HEK293 (cell line): ENCODE data around the gene TNFRSF6B.
A peak's percentile ranks its signal among the peaks of the same experiment; 100 is the strongest.

Experiments
- GLI2 ChIP-seq: fragments of 450-650 bp; formaldehyde crosslinking; IDR thresholded peaks from 2 replicates; pipeline ENCODE4; 2017; ENCODE audit warnings: missing biosample characterization, missing genetic modification characterization, low read depth, borderline replicate concordance
- MEIS1 ChIP-seq: sonication (generic); formaldehyde crosslinking; IDR thresholded peaks from 2 replicates; pipeline ENCODE4 v1.8.1; 2022; ENCODE audit warnings: missing genetic modification reagents, mild to moderate bottlenecking, borderline replicate concordance
- SALL2 ChIP-seq: fragments of 450-650 bp; formaldehyde crosslinking; IDR thresholded peaks from 2 replicates; pipeline ENCODE4 v1.5.0; 2017; ENCODE audit warnings: missing biosample characterization, mild to moderate bottlenecking, missing genetic modification characterization, borderline replicate concordance
- SP3 ChIP-seq: fragments of 450-650 bp; formaldehyde crosslinking; IDR thresholded peaks from 2 replicates; pipeline ENCODE4 v1.5.1; 2016; ENCODE audit warnings: missing biosample characterization, missing genetic modification characterization
- ZBTB21 ChIP-seq: fragments of 450-650 bp; formaldehyde crosslinking; IDR thresholded peaks from 2 replicates; pipeline ENCODE4 v1.5.1; 2017; ENCODE audit warnings: missing biosample characterization, missing genetic modification characterization
- ZEB2 ChIP-seq: fragments of 450-650 bp; formaldehyde crosslinking; IDR thresholded peaks from 2 replicates; pipeline ENCODE4 v1.5.1; 2016; ENCODE audit warnings: missing biosample characterization, missing genetic modification characterization
- ZFHX2 ChIP-seq: fragments of 450-650 bp; formaldehyde crosslinking; conservative IDR thresholded peaks from 2 replicates; pipeline ENCODE4 v1.5.1; 2016; ENCODE audit warnings: missing biosample characterization, missing genetic modification characterization
- ZFP3 ChIP-seq: fragments of 450-650 bp; formaldehyde crosslinking; IDR thresholded peaks from 2 replicates; pipeline ENCODE4 v1.5.1; 2016; ENCODE audit warnings: low read depth, missing biosample characterization, missing genetic modification characterization
- ZNF112 ChIP-seq: fragments of 450-650 bp; formaldehyde crosslinking; IDR thresholded peaks from 2 replicates; pipeline ENCODE4 v1.5.0; 2017; ENCODE audit warnings: missing biosample characterization, missing genetic modification characterization
- ZNF174 ChIP-seq: fragments of 450-650 bp; formaldehyde crosslinking; IDR thresholded peaks from 2 replicates; pipeline ENCODE4 v1.5.0; 2017; ENCODE audit warnings: missing biosample characterization, mild to moderate bottlenecking, missing genetic modification characterization
- ZNF19 ChIP-seq: fragments of 450-650 bp; formaldehyde crosslinking; IDR thresholded peaks from 2 replicates; pipeline ENCODE4; 2016; ENCODE audit warnings: missing biosample characterization, missing genetic modification characterization, low read depth
- ZNF239 ChIP-seq: fragments of 450-650 bp; formaldehyde crosslinking; IDR thresholded peaks from 2 replicates; pipeline ENCODE4 v1.5.1; 2016; ENCODE audit warnings: missing biosample characterization, missing genetic modification characterization
- ZNF404 ChIP-seq: fragments of 450-650 bp; formaldehyde crosslinking; IDR thresholded peaks from 2 replicates; pipeline ENCODE4 v1.5.1; 2017; ENCODE audit warnings: missing biosample characterization, missing genetic modification characterization
- ZNF510 ChIP-seq: fragments of 450-650 bp; formaldehyde crosslinking; IDR thresholded peaks from 2 replicates; pipeline ENCODE4 v1.5.1; 2018; ENCODE audit warnings: mild to moderate bottlenecking, missing genetic modification characterization, missing biosample characterization; ENCODE audit not compliant: insufficient replicate concordance
- ZNF521 ChIP-seq: fragments of 450-650 bp; formaldehyde crosslinking; IDR thresholded peaks from 2 replicates; pipeline ENCODE4 v1.5.1; 2017; ENCODE audit warnings: missing biosample characterization, mild to moderate bottlenecking, missing genetic modification characterization
- ZNF529 ChIP-seq: fragments of 450-650 bp; formaldehyde crosslinking; IDR thresholded peaks from 2 replicates; pipeline ENCODE4 v1.5.1; 2017; ENCODE audit warnings: missing genetic modification characterization, missing biosample characterization; ENCODE audit not compliant: insufficient replicate concordance
- ZNF530 ChIP-seq: fragments of 450-650 bp; formaldehyde crosslinking; IDR thresholded peaks from 2 replicates; pipeline ENCODE4 v1.5.1; 2016; ENCODE audit warnings: low read depth, missing biosample characterization, missing genetic modification characterization
- ZNF544 ChIP-seq: fragments of 450-650 bp; formaldehyde crosslinking; IDR thresholded peaks from 2 replicates; pipeline ENCODE4 v1.5.0; 2017; ENCODE audit warnings: missing biosample characterization, missing genetic modification characterization
- ZNF596 ChIP-seq: fragments of 450-650 bp; IDR thresholded peaks from 2 replicates; pipeline ENCODE4 v1.5.0; 2018; ENCODE audit warnings: missing biosample characterization, mild to moderate bottlenecking, missing genetic modification characterization, moderate library complexity
- ZNF623 ChIP-seq: fragments of 450-650 bp; formaldehyde crosslinking; IDR thresholded peaks from 2 replicates; pipeline ENCODE4 v1.5.1; 2016; ENCODE audit warnings: missing biosample characterization, missing genetic modification characterization
- ZNF624 ChIP-seq: fragments of 450-650 bp; formaldehyde crosslinking; IDR thresholded peaks from 2 replicates; pipeline ENCODE4 v1.5.1; 2017; ENCODE audit warnings: missing biosample characterization, missing genetic modification characterization
- ZNF654 ChIP-seq: fragments of 450-650 bp; formaldehyde crosslinking; IDR thresholded peaks from 2 replicates; pipeline ENCODE4 v1.5.1; 2016; ENCODE audit warnings: low read depth, missing biosample characterization, missing genetic modification characterization
- ZNF658 ChIP-seq: fragments of 450-650 bp; formaldehyde crosslinking; IDR thresholded peaks from 2 replicates; pipeline ENCODE4; 2016; ENCODE audit warnings: missing biosample characterization, missing genetic modification characterization
- ZNF777 ChIP-seq: fragments of 450-650 bp; formaldehyde crosslinking; IDR thresholded peaks from 2 replicates; pipeline ENCODE4 v1.5.1; 2017; ENCODE audit warnings: missing biosample characterization, missing genetic modification characterization, borderline replicate concordance
- ZNF791 ChIP-seq: fragments of 450-650 bp; formaldehyde crosslinking; IDR thresholded peaks from 2 replicates; pipeline ENCODE4 v1.5.1; 2016; ENCODE audit warnings: missing biosample characterization, missing genetic modification characterization
- ZSCAN16 ChIP-seq: fragments of 450-650 bp; formaldehyde crosslinking; IDR thresholded peaks from 2 replicates; pipeline ENCODE4 v1.5.1; 2016; ENCODE audit warnings: missing biosample characterization, missing genetic modification characterization
- TF ChIP-seq, protein P1 (sequence below): fragments of 450-650 bp; formaldehyde crosslinking; IDR thresholded peaks from 2 replicates; pipeline ENCODE4 v1.5.1; 2016; ENCODE audit warnings: missing biosample characterization, missing genetic modification characterization
- TF ChIP-seq, protein P2 (sequence below): fragments of 450-650 bp; formaldehyde crosslinking; conservative IDR thresholded peaks from 2 replicates; pipeline ENCODE4 v1.5.1; 2016; ENCODE audit warnings: low read depth, missing biosample characterization, missing genetic modification characterization
- TF ChIP-seq, protein P3 (sequence below): fragments of 450-650 bp; formaldehyde crosslinking; IDR thresholded peaks from 2 replicates; pipeline ENCODE4 v1.5.1; 2016; ENCODE audit warnings: missing biosample characterization, missing genetic modification characterization
- TF ChIP-seq, protein P4 (sequence below): fragments of 450-650 bp; formaldehyde crosslinking; IDR thresholded peaks from 2 replicates; pipeline ENCODE4 v1.5.1; 2017; ENCODE audit warnings: missing biosample characterization, missing genetic modification characterization
- TF ChIP-seq, protein P5 (sequence below): fragments of 450-650 bp; formaldehyde crosslinking; IDR thresholded peaks from 2 replicates; pipeline ENCODE4 v1.5.1; 2016; ENCODE audit warnings: missing biosample characterization, missing genetic modification characterization

The TNFRSF6B gene

DNA sequence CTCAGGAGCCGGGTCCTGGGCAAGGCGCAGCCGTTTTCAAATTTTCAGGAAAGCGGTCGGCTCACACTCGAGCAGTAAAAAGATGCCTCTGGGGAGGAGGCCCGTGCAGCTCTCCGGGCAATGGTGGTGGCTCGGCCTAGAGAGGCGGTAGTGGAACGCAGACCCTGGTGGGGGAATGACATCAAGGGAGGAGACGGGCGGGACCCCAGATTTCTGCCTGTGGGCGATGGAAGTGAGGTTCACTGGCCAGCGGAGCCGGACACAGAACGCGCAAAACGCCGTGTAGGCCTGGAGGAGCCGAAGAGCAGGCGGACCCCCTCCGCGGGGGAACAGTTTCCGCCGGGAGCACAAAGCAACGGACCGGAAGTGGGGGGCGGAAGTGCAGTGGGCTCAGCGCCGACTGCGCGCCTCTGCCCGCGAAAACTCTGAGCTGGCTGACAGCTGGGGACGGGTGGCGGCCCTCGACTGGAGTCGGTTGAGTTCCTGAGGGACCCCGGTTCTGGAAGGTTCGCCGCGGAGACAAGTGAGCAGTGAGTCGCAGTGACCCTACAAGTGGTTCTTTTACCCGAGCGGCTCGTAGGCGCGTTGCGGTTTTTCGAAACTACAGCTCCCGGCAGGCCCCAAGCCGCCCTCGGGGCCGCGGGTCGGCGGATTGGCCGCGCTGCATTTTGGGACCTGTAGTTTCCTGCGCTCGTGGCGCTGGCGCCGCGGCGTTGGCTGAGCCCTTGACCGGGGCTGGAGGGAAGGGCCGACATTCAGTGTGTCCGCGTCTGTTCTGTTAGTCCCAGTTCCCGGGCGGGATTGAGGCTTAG lies 38.3 kb upstream of the TNFRSF6B start, which contains the start of gene RTEL1 (continued):
- TF ChIP-seq ZNF19 (no peak), ZFHX2 (peak; percentile 67), ZEB2 (tag by site-specific recombination) (no peak), ZNF112 (tag by site-specific recombination) (no peak), ZBTB21 (tag by site-specific recombination) (peak; percentile 73), ZFP3 (no peak), MEIS1 (CRISPR knock-in tag) (no peak), ZNF521 (tag by site-specific recombination) (no peak), ZNF530 (tag by site-specific recombination) (no peak), ZNF624 (tag by site-specific recombination) (no peak), ZNF239 (tag by site-specific recombination) (peak; percentile 79; the same call in 1 of the 2 replicates), ZNF654 (tag by site-specific recombination) (no peak), ZNF658 (tag by site-specific recombination) (no peak), ZNF404 (tag by site-specific recombination) (no peak), ZNF791 (tag by site-specific recombination) (no peak), SP3 (peak; percentile 77), ZNF529 (tag by site-specific recombination) (no peak), GLI2 (no peak), ZNF510 (tag by site-specific recombination) (no peak), ZNF174 (tag by site-specific recombination) (no peak), SALL2 (tag by site-specific recombination) (no peak), ZNF623 (tag by site-specific recombination) (peak; percentile 52), ZNF544 (tag by site-specific recombination) (no peak), ZNF596 (tag by site-specific recombination) (0 out of 2 replicates have a peak, but pooled peaks have one; percentile 22), ZSCAN16 (tag by site-specific recombination) (peak; percentile 67; the same call in 1 of the 2 replicates), ZNF777 (tag by site-specific recombination) (peak; percentile 89)
- TF ChIP-seq, protein P1, sequence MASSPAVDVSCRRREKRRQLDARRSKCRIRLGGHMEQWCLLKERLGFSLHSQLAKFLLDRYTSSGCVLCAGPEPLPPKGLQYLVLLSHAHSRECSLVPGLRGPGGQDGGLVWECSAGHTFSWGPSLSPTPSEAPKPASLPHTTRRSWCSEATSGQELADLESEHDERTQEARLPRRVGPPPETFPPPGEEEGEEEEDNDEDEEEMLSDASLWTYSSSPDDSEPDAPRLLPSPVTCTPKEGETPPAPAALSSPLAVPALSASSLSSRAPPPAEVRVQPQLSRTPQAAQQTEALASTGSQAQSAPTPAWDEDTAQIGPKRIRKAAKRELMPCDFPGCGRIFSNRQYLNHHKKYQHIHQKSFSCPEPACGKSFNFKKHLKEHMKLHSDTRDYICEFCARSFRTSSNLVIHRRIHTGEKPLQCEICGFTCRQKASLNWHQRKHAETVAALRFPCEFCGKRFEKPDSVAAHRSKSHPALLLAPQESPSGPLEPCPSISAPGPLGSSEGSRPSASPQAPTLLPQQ (tag by site-specific recombination), result peak; percentile 87
- TF ChIP-seq, protein P2, sequence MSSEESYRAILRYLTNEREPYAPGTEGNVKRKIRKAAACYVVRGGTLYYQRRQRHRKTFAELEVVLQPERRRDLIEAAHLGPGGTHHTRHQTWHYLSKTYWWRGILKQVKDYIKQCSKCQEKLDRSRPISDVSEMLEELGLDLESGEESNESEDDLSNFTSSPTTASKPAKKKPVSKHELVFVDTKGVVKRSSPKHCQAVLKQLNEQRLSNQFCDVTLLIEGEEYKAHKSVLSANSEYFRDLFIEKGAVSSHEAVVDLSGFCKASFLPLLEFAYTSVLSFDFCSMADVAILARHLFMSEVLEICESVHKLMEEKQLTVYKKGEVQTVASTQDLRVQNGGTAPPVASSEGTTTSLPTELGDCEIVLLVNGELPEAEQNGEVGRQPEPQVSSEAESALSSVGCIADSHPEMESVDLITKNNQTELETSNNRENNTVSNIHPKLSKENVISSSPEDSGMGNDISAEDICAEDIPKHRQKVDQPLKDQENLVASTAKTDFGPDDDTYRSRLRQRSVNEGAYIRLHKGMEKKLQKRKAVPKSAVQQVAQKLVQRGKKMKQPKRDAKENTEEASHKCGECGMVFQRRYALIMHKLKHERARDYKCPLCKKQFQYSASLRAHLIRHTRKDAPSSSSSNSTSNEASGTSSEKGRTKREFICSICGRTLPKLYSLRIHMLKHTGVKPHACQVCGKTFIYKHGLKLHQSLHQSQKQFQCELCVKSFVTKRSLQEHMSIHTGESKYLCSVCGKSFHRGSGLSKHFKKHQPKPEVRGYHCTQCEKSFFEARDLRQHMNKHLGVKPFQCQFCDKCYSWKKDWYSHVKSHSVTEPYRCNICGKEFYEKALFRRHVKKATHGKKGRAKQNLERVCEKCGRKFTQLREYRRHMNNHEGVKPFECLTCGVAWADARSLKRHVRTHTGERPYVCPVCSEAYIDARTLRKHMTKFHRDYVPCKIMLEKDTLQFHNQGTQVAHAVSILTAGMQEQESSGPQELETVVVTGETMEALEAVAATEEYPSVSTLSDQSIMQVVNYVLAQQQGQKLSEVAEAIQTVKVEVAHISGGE (tag by site-specific recombination), result peak; percentile 100
- TF ChIP-seq, protein P3, sequence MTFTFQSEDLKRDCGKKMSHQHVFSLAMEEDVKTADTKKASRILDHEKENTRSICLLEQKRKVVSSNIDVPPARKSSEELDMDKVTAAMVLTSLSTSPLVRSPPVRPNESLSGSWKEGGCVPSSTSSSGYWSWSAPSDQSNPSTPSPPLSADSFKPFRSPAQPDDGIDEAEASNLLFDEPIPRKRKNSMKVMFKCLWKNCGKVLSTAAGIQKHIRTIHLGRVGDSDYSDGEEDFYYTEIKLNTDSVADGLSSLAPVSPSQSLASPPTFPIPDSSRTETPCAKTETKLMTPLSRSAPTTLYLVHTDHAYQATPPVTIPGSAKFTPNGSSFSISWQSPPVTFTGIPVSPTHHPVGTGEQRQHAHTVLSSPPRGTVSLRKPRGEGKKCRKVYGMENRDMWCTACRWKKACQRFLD (tag by site-specific recombination), result peak; percentile 75; the same call in 1 of the 2 replicates
- TF ChIP-seq, protein P4, sequence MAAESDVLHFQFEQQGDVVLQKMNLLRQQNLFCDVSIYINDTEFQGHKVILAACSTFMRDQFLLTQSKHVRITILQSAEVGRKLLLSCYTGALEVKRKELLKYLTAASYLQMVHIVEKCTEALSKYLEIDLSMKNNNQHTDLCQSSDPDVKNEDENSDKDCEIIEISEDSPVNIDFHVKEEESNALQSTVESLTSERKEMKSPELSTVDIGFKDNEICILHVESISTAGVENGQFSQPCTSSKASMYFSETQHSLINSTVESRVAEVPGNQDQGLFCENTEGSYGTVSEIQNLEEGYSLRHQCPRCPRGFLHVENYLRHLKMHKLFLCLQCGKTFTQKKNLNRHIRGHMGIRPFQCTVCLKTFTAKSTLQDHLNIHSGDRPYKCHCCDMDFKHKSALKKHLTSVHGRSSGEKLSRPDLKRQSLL (tag by site-specific recombination), result peak; percentile 36; the same call in 1 of the 2 replicates
- TF ChIP-seq, protein P5, sequence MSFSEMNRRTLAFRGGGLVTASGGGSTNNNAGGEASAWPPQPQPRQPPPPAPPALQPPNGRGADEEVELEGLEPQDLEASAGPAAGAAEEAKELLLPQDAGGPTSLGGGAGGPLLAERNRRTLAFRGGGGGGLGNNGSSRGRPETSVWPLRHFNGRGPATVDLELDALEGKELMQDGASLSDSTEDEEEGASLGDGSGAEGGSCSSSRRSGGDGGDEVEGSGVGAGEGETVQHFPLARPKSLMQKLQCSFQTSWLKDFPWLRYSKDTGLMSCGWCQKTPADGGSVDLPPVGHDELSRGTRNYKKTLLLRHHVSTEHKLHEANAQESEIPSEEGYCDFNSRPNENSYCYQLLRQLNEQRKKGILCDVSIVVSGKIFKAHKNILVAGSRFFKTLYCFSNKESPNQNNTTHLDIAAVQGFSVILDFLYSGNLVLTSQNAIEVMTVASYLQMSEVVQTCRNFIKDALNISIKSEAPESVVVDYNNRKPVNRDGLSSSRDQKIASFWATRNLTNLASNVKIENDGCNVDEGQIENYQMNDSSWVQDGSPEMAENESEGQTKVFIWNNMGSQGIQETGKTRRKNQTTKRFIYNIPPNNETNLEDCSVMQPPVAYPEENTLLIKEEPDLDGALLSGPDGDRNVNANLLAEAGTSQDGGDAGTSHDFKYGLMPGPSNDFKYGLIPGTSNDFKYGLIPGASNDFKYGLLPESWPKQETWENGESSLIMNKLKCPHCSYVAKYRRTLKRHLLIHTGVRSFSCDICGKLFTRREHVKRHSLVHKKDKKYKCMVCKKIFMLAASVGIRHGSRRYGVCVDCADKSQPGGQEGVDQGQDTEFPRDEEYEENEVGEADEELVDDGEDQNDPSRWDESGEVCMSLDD, result peak; percentile 92
